Measurements from ENCODE around the gene CAMKK1.

CAMKK1 gene

GRCh38 chr17:3910420-3911270 is 17.8 kb upstream of the CAMKK1 start:
- H3K4me3 Mint-ChIP-seq: peak overlapping the region; percentile 58

GRCh38 chr17:3909257-3909656 is 16.4 kb upstream of the CAMKK1 start:
- peaks cover 24% of the 10 kb centered on the region for H3K4me1 Mint-ChIP-seq
- no peaks in the 10 kb centered on the region for H3K27me3 Mint-ChIP-seq
- H3K36me3 Mint-ChIP-seq: no peaks in the 10 kb centered on the region
- H3K9me3 Mint-ChIP-seq: no peaks in the 10 kb centered on the region
- H3K27ac Mint-ChIP-seq: no peak overlapping the region
- no peak overlapping the region for H3K4me3 Mint-ChIP-seq

More at GRCh38 chr17:3910420-3911270, 17.8 kb upstream of the CAMKK1 start:
- Mint-ChIP-seq H3K27me3 (no peaks in the 10 kb centered on the region), H3K4me1 (peaks cover 30% of the 10 kb centered on the region), H3K36me3 (no peaks in the 10 kb centered on the region), H3K9me3 (no peaks in the 10 kb centered on the region), H3K27ac (peak overlapping the region; percentile 81)

GRCh38 chr17:3907483-3908216 is 14.8 kb upstream of the CAMKK1 start:
- Mint-ChIP-seq H3K4me3 (no peak overlapping the region), H3K36me3 (no peaks in the 10 kb centered on the region), H3K27me3 (no peaks in the 10 kb centered on the region), H3K9me3 (no peaks in the 10 kb centered on the region), H3K4me1 (peaks cover 16% of the 10 kb centered on the region), H3K27ac (no peak overlapping the region)

GRCh38 chr17:3906881-3907280 is 14.0 kb upstream of the CAMKK1 start:
- Mint-ChIP-seq H3K36me3 (no peaks in the 10 kb centered on the region), H3K27me3 (no peaks in the 10 kb centered on the region), H3K27ac (no peak overlapping the region), H3K4me3 (no peak overlapping the region), H3K9me3 (no peaks in the 10 kb centered on the region), H3K4me1 (peaks cover 15% of the 10 kb centered on the region)

- no peak overlapping the region for H3K4me3 Mint-ChIP-seq
- no peaks in the 10 kb centered on the region for H3K36me3 Mint-ChIP-seq
- H3K4me1 Mint-ChIP-seq: no peaks in the 10 kb centered on the region
- H3K9me3 Mint-ChIP-seq: no peaks in the 10 kb centered on the region
- H3K27ac Mint-ChIP-seq: no peak overlapping the region
- H3K27me3 Mint-ChIP-seq: no peaks in the 10 kb centered on the region
Observed at GRCh38 chr17:3905017-3905520, 12.2 kb upstream of the CAMKK1 start.

- Mint-ChIP-seq H3K9me3 (no peaks in the 10 kb centered on the region), H3K27me3 (no peaks in the 10 kb centered on the region), H3K36me3 (no peaks in the 10 kb centered on the region), H3K4me3 (no peak overlapping the region), H3K27ac (no peak overlapping the region), H3K4me1 (no peaks in the 10 kb centered on the region)
Observed at GRCh38 chr17:3904501-3904900, 11.6 kb upstream of the CAMKK1 start.

GRCh38 chr17:3903881-3904290 is 11.0 kb upstream of the CAMKK1 start:
- Mint-ChIP-seq H3K36me3 (no peaks in the 10 kb centered on the region), H3K27me3 (no peaks in the 10 kb centered on the region), H3K27ac (no peak overlapping the region), H3K4me3 (no peak overlapping the region), H3K4me1 (no peaks in the 10 kb centered on the region), H3K9me3 (no peaks in the 10 kb centered on the region)

GRCh38 chr17:3903051-3903825 is 10.4 kb upstream of the CAMKK1 start:
- Mint-ChIP-seq H3K4me1 (no peaks in the 10 kb centered on the region), H3K4me3 (no peak overlapping the region), H3K36me3 (no peaks in the 10 kb centered on the region)

GRCh38 chr17:3900646-3901045 is 7.8 kb upstream of the CAMKK1 start:
- Mint-ChIP-seq H3K9me3 (no peaks in the 10 kb centered on the region), H3K27me3 (no peaks in the 10 kb centered on the region), H3K27ac (no peak overlapping the region), H3K4me3 (no peak overlapping the region), H3K4me1 (no peaks in the 10 kb centered on the region), H3K36me3 (no peaks in the 10 kb centered on the region)

More at GRCh38 chr17:3903051-3903825, 10.4 kb upstream of the CAMKK1 start:
- no peaks in the 10 kb centered on the region for H3K27me3 Mint-ChIP-seq
- no peak overlapping the region for H3K27ac Mint-ChIP-seq
- H3K9me3 Mint-ChIP-seq: no peaks in the 10 kb centered on the region

GRCh38 chr17:3897731-3898130 is 4.9 kb upstream of the CAMKK1 start:
- Mint-ChIP-seq H3K9me3 (no peaks in the 10 kb centered on the region), H3K4me1 (peaks cover 9% of the 10 kb centered on the region), H3K27ac (no peak overlapping the region), H3K36me3 (no peaks in the 10 kb centered on the region), H3K4me3 (no peak overlapping the region), H3K27me3 (no peaks in the 10 kb centered on the region)

GRCh38 chr17:3896968-3897235 is 4.0 kb upstream of the CAMKK1 start:
- Mint-ChIP-seq H3K4me1 (peaks cover 9% of the 10 kb centered on the region), H3K36me3 (no peaks in the 10 kb centered on the region), H3K4me3 (no peak overlapping the region), H3K27me3 (no peaks in the 10 kb centered on the region), H3K9me3 (no peaks in the 10 kb centered on the region), H3K27ac (no peak overlapping the region)

GRCh38 chr17:3896108-3896967 is 3.5 kb upstream of the CAMKK1 start:
- H3K27me3 Mint-ChIP-seq: no peaks in the 10 kb centered on the region
- no peaks in the 10 kb centered on the region for H3K36me3 Mint-ChIP-seq
- no peak overlapping the region for H3K27ac Mint-ChIP-seq
- no peaks in the 10 kb centered on the region for H3K9me3 Mint-ChIP-seq
- H3K4me1 Mint-ChIP-seq: peaks cover 14% of the 10 kb centered on the region
- H3K4me3 Mint-ChIP-seq: no peak overlapping the region

- no peaks in the 10 kb centered on the region for H3K27me3 Mint-ChIP-seq
- H3K9me3 Mint-ChIP-seq: no peaks in the 10 kb centered on the region
- H3K4me1 Mint-ChIP-seq: peaks cover 23% of the 10 kb centered on the region
- H3K27ac Mint-ChIP-seq: no peak overlapping the region
- no peaks in the 10 kb centered on the region for H3K36me3 Mint-ChIP-seq
- no peak overlapping the region for H3K4me3 Mint-ChIP-seq
Observed at GRCh38 chr17:3895354-3895753, 2.5 kb upstream of the CAMKK1 start.

- Mint-ChIP-seq H3K27me3 (no peaks in the 10 kb centered on the region), H3K27ac (no peak overlapping the region), H3K9me3 (no peaks in the 10 kb centered on the region), H3K4me1 (peaks cover 25% of the 10 kb centered on the region), H3K36me3 (no peaks in the 10 kb centered on the region), H3K4me3 (no peak overlapping the region)
Observed at GRCh38 chr17:3894911-3895343, 2.1 kb upstream of the CAMKK1 start.

- Mint-ChIP-seq H3K36me3 (no peaks in the 10 kb centered on the region), H3K27ac (no peak overlapping the region), H3K9me3 (no peaks in the 10 kb centered on the region), H3K4me3 (peak overlapping the region; percentile 85), H3K27me3 (no peaks in the 10 kb centered on the region), H3K4me1 (peaks cover 25% of the 10 kb centered on the region)
Observed at GRCh38 chr17:3894188-3894587, 1.3 kb upstream of the CAMKK1 start.

All from activated naive CD4-positive, alpha-beta T cell treated with anti-CD3 and anti-CD28 coated beads, Interleukin-2, amount 50 U/mL, for 24 hours (primary cell).